ENCODE data around the gene LIN7B. TPM values are rescaled to one million over a fixed set of nuclear protein-coding genes. Genes with fewer than 3 reads are reported as not detected.

Gene LIN7B
- total and polyA plus RNA-seq, 2 of the 8 experiments (the other 6 are each of a cell fraction or from before 2014, with no cell fraction given) = 4.1 to 4.2 TPM

DNA sequence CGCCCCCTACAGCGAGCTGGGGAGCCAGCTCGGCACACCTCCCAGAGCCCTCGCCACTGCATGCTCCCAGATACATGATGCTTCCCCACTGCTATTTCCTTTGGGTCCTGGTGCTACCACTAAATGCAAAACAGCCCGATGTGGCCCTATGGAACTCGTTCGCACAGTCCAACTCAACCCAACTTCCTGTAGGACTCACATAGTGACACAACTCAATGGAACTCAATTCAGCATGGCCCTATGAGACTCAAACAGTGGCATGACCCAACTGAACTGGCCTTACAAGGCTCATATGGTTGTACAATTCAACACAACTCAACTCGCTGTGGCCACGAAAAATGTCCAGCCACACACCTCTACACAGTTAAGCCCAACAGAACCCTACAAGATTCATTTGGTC lies 45.1 kb upstream of the LIN7B start (continued):
- no peak for TF ChIP-seq GTF2F1 (IDR thresholded peaks at IDR 0.05; ENCODE audit: borderline replicate concordance, low read depth, low read length)
- TF ChIP-seq PHF8 (conservative IDR thresholded peaks at IDR 0.05; ENCODE audit: low read depth, low read length) = no peak
- TF ChIP-seq SIRT6 (IDR thresholded peaks at IDR 0.05; ENCODE audit: low read length) = no peak
- TF ChIP-seq SRF (IDR thresholded peaks at IDR 0.05; ENCODE audit: low read depth, low read length) = no peak
- TF ChIP-seq TAF7 (optimal IDR thresholded peaks at IDR 0.05; ENCODE audit: borderline replicate concordance, low read depth, low read length) = no peak
- TF ChIP-seq SP2 (IDR thresholded peaks at IDR 0.05; ENCODE audit: low read length) = no peak
- no peak for TF ChIP-seq EGR1 (IDR thresholded peaks at IDR 0.05; ENCODE audit: borderline replicate concordance, low read depth, low read length)
- TF ChIP-seq CEBPB (IDR thresholded peaks at IDR 0.05; ENCODE audit: low read depth, low read length) = no peak
- no peak for TF ChIP-seq ATF2 (IDR thresholded peaks at IDR 0.05; ENCODE audit: low read length)
